ENCODE data around the gene SCEL.

GRCh38 chr13:77523386-77523785 lies 12.1 kb upstream of the SCEL start:
- TF ChIP-seq CTCF (IDR thresholded peaks at IDR 0.05; ENCODE audit: low read depth, low read length) (no peak), EZH2phosphoT487 (IDR thresholded peaks at IDR 0.05; ENCODE audit: low read depth) (no peak)

Measured in OCI-LY3 (cell line).